GM12872 (cell line): ENCODE data around the gene TMEM53.

Source experiments
- TF ChIP-seq, protein P1 (sequence below): IDR thresholded peaks from 3 replicates; pipeline ENCODE4 v1.5.1; 2011; ENCODE audit warnings: low read depth, mild to moderate bottlenecking, low read length, moderate library complexity; ENCODE audit not compliant: insufficient read depth

TMEM53 gene

DNA sequence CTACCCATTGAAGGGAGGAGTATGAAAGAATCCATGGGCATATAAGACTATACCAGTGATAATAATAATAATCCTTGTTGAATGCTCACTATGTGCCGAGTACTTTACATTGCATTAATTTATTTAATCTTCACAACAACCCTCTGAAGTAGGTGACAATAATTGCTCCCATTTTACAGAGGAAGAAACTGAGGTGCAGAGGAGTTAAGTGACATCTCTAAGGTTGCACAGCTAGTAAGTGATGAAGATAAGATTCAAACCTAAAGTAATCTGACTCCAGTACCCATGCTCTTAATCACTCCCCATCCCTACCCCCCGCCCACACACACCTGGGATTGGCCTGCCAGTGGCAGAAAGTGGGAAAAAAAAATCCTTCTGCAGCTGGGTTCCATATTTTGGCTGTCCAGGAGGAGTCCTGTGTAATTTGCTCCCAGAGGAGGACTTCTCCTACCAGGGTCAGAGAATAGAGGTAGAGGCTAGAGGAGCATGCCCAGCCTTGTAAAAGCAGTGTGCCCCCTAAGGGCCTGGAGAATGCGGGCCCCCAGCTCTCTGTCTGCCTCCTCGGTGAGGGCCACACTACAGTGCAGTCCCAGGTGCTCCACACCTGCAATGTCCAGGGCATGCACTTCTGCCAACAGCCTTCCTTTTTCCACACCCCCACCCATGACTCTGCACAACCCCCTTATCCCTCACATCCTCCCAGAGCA is 57.8 kb downstream of the TMEM53 start:
- TF ChIP-seq, protein P1, sequence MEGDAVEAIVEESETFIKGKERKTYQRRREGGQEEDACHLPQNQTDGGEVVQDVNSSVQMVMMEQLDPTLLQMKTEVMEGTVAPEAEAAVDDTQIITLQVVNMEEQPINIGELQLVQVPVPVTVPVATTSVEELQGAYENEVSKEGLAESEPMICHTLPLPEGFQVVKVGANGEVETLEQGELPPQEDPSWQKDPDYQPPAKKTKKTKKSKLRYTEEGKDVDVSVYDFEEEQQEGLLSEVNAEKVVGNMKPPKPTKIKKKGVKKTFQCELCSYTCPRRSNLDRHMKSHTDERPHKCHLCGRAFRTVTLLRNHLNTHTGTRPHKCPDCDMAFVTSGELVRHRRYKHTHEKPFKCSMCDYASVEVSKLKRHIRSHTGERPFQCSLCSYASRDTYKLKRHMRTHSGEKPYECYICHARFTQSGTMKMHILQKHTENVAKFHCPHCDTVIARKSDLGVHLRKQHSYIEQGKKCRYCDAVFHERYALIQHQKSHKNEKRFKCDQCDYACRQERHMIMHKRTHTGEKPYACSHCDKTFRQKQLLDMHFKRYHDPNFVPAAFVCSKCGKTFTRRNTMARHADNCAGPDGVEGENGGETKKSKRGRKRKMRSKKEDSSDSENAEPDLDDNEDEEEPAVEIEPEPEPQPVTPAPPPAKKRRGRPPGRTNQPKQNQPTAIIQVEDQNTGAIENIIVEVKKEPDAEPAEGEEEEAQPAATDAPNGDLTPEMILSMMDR, result no peak

GRCh38 chr1:44613941-44614340 is 60.3 kb downstream of the TMEM53 start:
- TF ChIP-seq, protein P1, result no peak

DNA sequence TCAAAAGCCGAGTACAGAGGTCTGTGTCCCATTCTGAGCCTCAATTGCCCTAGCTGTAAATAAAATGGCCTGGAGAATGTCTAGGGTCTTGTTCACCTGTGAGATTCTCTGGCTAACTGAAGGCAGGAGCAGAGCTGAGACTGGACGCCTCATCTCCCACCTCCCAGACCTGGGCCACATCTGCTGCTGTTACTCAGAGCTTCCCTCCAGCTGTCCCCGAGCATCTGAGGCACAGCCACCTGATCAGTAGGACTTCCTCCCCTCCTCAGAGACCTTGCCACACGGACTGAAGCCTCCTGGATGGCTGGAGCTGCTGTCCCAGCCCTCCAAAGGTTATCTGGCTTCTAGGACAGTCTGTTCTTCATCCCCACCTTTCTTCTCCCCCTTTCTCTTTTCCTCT is 62.4 kb downstream of the TMEM53 start:
- TF ChIP-seq, protein P1, result no peak

DNA sequence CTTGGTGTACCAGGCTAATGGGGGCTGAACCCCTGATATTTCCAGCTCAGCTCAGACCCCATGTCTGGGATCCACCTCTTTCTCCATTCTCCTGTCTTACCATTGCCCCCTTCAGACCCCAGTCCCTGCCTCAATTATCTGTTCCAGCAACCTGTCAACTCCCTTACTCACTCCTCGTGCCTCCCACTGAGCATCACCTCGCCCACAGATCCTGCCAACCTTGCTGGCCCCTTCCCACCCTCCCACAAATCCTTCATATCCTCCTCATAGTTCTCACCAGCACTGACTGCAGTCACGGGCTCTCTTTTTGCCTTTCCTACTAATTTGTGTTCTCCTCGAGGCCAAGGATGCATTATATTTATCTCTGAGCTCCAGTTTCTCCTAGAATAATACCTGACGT is 62.9 kb downstream of the TMEM53 start:
- TF ChIP-seq, protein P1, result no peak

GRCh38 chr1:44610527-44611148 is 63.6 kb downstream of the TMEM53 start:
- TF ChIP-seq, protein P1, result no peak

DNA sequence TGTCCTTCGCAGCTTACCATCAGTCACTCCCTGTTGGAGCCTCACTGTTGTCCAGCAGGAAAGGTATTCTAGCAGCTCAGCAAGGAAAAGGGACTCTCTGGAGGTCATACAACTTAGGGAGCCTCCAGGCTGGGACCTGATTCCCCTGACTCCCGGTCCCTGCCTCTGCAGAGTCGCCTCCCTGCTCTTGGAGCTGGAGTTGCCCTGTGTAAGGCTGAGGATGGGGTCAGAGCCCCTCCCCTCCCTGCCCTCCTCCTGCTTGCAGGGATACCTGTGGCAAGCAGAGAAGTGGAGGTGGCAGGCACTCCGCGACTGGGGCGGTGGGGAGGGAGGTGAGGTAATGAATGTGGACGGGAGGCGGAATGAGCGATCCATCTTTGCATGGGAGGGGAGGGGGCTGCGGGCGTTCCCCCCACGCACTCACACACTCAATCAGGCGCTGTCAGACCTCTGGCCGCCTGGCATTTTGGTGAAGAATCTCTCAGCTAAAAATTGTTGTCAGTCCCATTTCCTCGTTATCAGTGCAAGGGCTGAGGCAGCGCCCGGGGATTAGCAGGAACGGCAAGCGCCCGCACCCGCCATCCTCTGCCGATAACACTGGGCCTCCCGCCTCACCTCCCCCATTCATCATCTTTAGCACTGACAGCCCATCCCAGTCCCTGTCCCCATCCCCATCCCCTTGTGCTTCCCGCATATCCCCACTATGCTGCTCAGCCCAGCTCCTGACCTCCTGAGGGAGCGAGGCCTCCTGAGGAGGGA is 64.3 kb downstream of the TMEM53 start:
- TF ChIP-seq, protein P1, result no peak

DNA sequence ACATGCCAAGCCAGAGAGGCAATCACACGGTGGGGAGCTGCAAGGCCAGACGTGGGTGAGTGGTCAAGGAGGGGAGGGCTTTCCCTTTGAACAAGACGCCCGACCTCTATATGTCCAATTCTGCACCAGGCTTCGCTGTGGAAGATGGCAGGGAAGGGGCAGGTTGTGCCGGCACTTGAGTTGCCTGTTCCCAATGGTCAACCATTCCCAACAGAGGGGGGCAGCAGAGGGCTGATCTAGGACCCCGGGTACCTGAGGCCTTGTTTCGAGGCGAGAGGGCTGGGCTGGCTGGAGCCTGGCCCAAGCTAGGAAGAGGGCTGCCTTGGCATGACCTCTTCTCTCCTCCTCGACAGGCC is 64.9 kb downstream of the TMEM53 start:
- TF ChIP-seq, protein P1, result peak; percentile 48
